Measurements from ENCODE around the gene GRPEL2.

DNA sequence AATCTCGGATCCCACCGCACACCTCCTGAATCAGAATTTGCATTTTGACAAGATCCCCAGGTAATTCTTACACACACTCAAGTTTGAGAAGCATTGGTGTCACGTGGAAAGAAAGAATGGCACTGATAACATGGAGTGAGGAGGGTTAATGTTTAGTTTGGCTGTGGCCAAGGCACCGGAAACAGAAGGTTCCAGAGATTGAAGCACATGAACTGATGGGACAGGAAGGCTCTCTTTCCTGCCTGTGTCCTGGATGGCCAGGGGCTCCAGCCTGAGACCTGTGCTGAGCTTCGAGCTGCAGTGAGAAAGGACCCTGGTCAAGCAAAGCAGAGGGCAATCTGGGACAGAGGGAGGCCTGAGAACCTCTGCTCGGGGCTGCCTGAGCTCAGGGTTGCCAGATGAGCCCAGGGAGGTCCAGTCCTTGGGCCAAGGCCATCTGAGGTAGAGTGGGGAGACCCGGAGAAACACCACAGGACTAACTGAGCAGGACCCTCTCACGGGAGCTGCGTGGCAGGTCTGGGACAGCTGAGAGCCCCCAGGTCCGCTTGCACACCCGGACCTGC, 46.4 kb upstream of the GRPEL2 start:
- TF ChIP-seq, protein P1, sequence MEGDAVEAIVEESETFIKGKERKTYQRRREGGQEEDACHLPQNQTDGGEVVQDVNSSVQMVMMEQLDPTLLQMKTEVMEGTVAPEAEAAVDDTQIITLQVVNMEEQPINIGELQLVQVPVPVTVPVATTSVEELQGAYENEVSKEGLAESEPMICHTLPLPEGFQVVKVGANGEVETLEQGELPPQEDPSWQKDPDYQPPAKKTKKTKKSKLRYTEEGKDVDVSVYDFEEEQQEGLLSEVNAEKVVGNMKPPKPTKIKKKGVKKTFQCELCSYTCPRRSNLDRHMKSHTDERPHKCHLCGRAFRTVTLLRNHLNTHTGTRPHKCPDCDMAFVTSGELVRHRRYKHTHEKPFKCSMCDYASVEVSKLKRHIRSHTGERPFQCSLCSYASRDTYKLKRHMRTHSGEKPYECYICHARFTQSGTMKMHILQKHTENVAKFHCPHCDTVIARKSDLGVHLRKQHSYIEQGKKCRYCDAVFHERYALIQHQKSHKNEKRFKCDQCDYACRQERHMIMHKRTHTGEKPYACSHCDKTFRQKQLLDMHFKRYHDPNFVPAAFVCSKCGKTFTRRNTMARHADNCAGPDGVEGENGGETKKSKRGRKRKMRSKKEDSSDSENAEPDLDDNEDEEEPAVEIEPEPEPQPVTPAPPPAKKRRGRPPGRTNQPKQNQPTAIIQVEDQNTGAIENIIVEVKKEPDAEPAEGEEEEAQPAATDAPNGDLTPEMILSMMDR (IDR thresholded peaks at IDR 0.05; ENCODE audit: poor library complexity), result no peak
- TF ChIP-seq EZH2phosphoT487 (IDR thresholded peaks at IDR 0.05; ENCODE audit: low read depth, severe bottlenecking, unreplicated experiment) (no peak), EZH2 (IDR thresholded peaks at IDR 0.05; ENCODE audit: borderline replicate concordance) (no peak)

All from hepatocyte (in vitro differentiated cells).